Esophagus (tissue), 2 donors: ENCODE measurements around the gene INHA. TPM values are rescaled to one million over a fixed set of nuclear protein-coding genes. Genes with fewer than 3 reads are reported as not detected.
A peak's percentile ranks its signal among the peaks of the same experiment; 100 is the strongest.

Experiments used
- H3K27ac ChIP-seq, 2 donors: one replicate each; pipeline ENCODE4 v1.5.1; 2013; ENCODE audit warnings: low read depth in 2 of 2, mild to moderate bottlenecking in 2 of 2, inconsistent platforms in 1 of 2, low read length in 1 of 2, moderate library complexity in 1 of 2
- H3K27me3 ChIP-seq, 2 donors: one replicate each; pipeline ENCODE4 v1.6.1; 2013; ENCODE audit warnings: low read length in 2 of 2, control low read depth in 1 of 2, mild to moderate bottlenecking in 1 of 2; ENCODE audit not compliant: insufficient read depth in 2 of 2, control insufficient read depth in 1 of 2
- H3K36me3 ChIP-seq, 2 donors: one replicate each; pipeline ENCODE4 v1.6.1; 2013; ENCODE audit warnings: low read length in 1 of 2; ENCODE audit not compliant: control insufficient read depth in 2 of 2, insufficient read depth in 2 of 2
- H3K4me1 ChIP-seq, 2 donors: one replicate each; pipeline ENCODE4 v1.6.1; 2013; ENCODE audit warnings: low read length in 1 of 2; ENCODE audit not compliant: control insufficient read depth in 2 of 2, insufficient read depth in 2 of 2
- H3K4me3 ChIP-seq, 2 donors: one replicate each; pipeline ENCODE4 v1.5.1; 2013; ENCODE audit warnings: low read length in 2 of 2, mild to moderate bottlenecking in 2 of 2, low read depth in 1 of 2, moderate library complexity in 1 of 2
- H3K9me3 ChIP-seq, 2 donors: one replicate each; pipeline ENCODE4 v1.6.1; 2013; ENCODE audit warnings: mild to moderate bottlenecking in 2 of 2, low read depth in 1 of 2, low read length in 1 of 2, moderate library complexity in 1 of 2; ENCODE audit not compliant: control insufficient read depth in 2 of 2, insufficient read depth in 1 of 2
- WGBS, 2 donors: extraction: QIAGEN DNeasy Blood & Tissue Kit; methylation state at CpG; one replicate each; pipeline ENCODE4 v1.1.7; 2013; 5-methylcytosine and 5-hydroxymethylcytosine counted together
- polyA plus RNA-seq, 2 donors: library from polyadenylated mRNA; stranded (reverse); fragments of 200-250 nt; gene quantifications; one replicate each; pipeline ENCODE4 v1.2.3, GENCODE V29; 2013
- donor health status: healthy with polysubstance abuse.
- donor health status: Bipolar disorder and iron deficiency.

Gene INHA
- polyA plus RNA-seq, 2 donors, result 0.24 to 0.71 TPM

GRCh38 chr2:219539926-219540678, 32.0 kb upstream of the INHA start:
- Histone ChIP-seq H3K27ac (no peak overlapping the region), H3K4me3 (no peak overlapping the region), H3K4me1 (peaks cover 0 to 15% of the 10 kb centered on the region in 2 donors), H3K36me3 (peaks cover 0 to 24% of the 10 kb centered on the region in 2 donors), H3K27me3 (no peaks in the 10 kb centered on the region), H3K9me3 (no peaks in the 10 kb centered on the region)
- 94 to 95% methylated on average over 46 of the region's 46 CpGs for WGBS, 2 donors

DNA sequence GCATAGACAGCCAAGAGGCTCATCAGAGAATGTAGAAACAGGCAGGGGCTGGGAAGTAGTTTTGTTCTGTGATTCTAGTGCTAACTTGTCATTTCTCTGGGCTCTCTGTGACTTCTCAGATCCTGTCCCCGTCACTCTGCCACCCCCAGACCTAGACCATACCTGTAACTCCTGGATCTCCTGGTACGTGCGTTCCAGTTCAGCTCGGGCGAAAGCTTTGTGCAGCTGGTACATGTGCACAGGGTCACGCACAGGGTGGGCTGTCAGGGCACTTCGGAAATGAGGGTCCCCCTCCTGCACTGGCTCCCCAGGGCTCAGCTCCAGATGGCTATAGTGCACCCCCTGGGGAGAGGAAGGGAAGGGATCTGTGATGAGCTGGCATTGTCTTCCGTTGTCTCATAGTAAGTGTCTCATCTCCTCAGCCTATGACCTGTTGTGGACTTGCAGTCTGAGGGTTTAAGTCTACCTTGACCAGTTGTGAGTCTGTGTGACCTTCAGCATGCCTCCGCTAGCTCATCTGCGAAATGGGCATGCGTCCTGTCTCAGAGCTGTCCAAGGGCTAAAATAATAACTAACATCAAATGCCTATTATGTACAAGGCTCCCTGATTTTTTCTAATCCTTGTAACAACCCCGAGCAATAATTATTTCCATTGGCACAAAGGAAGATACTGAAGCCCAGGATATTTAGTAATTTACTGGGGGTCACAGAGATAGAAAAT, 31.2 kb upstream of the INHA start:
- Histone ChIP-seq H3K4me1 (peaks cover 0 to 15% of the 10 kb centered on the region in 2 donors), H3K27me3 (no peaks in the 10 kb centered on the region), H3K4me3 (no peak overlapping the region), H3K36me3 (peaks cover 0 to 24% of the 10 kb centered on the region in 2 donors), H3K9me3 (no peaks in the 10 kb centered on the region), H3K27ac (no peak overlapping the region)
- 86 to 89% methylated on average over 12 of the region's 12 CpGs for WGBS, 2 donors

DNA sequence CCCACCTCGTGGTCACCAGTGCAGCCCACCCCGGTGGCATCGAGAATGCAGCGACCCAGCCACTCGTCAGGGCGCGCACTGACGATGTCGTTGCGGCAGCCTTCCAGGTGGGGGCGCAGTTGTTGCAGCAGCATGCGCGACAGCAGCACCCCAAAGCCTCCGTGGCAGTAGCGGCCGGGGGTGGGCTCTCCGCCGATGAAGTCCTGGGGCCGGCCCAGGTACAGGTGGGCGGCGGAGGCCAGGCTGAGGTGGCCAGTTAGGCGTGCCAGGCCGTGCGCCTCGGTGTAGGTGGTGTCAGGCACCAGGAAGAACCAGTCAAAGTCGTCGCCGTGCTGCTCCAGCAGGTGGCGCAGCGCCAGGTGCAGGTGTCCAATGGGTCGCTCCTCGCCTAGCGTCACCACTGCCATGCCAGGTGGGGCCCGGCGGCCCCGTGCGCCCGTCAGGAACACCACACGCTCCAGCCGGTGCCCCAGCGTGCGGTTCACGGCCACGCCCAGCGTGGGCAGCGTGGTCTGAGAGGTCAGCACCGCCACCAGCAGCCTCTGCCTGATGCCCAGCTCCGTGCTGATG, 30.4 kb upstream of the INHA start:
- Histone ChIP-seq H3K4me1 (peaks cover 0 to 15% of the 10 kb centered on the region in 2 donors), H3K9me3 (no peaks in the 10 kb centered on the region), H3K36me3 (peaks cover 0 to 24% of the 10 kb centered on the region in 2 donors), H3K27me3 (no peaks in the 10 kb centered on the region), H3K27ac (peak overlapping the region in 1 of 2 donors; percentile 1), H3K4me3 (peak overlapping the region; percentile 17 to 41)
- 13 to 17% methylated on average over 44 to 48 of the region's 48 CpGs for WGBS, 2 donors

- H3K4me3 ChIP-seq, result peak overlapping the region; percentile 66 to 70
- H3K36me3 ChIP-seq, result peaks cover 0 to 24% of the 10 kb centered on the region in 2 donors
- H3K4me1 ChIP-seq, result peaks cover 0 to 15% of the 10 kb centered on the region in 2 donors
- peak overlapping the region; percentile 88 to 92 for H3K27ac ChIP-seq
- H3K9me3 ChIP-seq, result no peaks in the 10 kb centered on the region
- no peaks in the 10 kb centered on the region for H3K27me3 ChIP-seq
- WGBS, 2 donors, result 0 to 1% methylated on average over 61 to 66 of the region's 66 CpGs
These were observed 29.0 kb upstream of the INHA start for GRCh38 chr2:219542931-219543595.

DNA sequence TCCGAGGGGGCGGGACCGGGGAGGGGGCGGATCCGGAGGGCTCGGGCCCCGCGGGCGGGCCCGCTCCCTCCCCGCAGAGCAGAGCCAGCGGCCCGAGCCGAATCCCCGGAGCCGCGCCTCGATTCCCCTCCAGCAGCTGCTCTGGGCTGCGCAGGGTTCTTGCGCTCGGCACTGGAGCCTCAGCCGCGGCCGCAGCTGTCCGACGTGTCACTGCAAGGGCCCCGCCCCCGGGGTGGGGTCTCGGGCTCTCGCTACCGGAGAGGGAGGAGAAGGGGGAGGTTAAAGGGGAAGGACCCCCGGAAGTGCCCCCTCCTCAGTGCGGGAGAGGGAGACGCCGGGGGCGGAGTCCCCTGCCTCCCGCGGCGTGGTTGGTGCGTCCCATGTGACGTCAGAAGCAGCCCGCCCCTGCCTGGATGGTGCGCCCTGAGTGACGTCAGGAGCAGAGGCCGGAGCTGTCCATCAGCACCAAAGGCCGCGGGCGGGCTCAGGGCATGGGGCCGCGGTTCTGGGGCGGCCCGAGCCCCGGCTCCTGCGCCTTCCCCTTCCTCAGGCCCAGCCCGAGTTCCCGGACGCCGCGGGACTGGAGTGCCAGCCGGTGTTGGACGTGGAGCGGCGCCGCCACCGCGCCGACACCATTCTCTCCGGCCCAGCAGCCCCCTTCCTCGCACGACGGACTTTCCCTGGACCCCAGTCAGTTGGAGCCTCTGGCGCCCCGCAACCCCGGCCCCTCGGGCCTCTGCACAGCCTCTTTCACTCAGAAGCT, 28.3 kb upstream of the INHA start, which contains the start of the genes CHPF and TMEM198:
CHPF (minus strand) TSS at position 214 of the 763 bp plus-strand sequence. CDS start 271 bp downstream, outside the sequence.
TMEM198 (plus strand) TSS at position 433 of the 763 bp plus-strand sequence. CDS start 700 bp downstream, outside the sequence.
- peak within 1 kb of the TSS; percentile 66 to 70 for H3K4me3 ChIP-seq
- H3K9me3 ChIP-seq, result no peaks in the 10 kb centered on the region
- 1% methylated on average over 66 to 75 of the region's 75 CpGs for WGBS, 2 donors
- H3K4me1 ChIP-seq, result peaks cover 0 to 15% of the 10 kb centered on the region in 2 donors
- H3K27me3 ChIP-seq, result no peaks in the 10 kb centered on the region
- H3K27ac ChIP-seq, result peak within 1 kb of the TSS; percentile 88 to 92
- H3K36me3 ChIP-seq, result peaks cover 0 to 22% of the 10 kb centered on the region in 2 donors

- peaks cover 0 to 14% of the 10 kb centered on the region in 2 donors for H3K36me3 ChIP-seq
- H3K9me3 ChIP-seq, result no peaks in the 10 kb centered on the region
- peaks cover 0 to 15% of the 10 kb centered on the region in 2 donors for H3K4me1 ChIP-seq
- peak overlapping the region in 1 of 2 donors; percentile 25 for H3K4me3 ChIP-seq
- 42 to 53% methylated on average over 9 of the region's 9 CpGs for WGBS, 2 donors
- no peaks in the 10 kb centered on the region for H3K27me3 ChIP-seq
- H3K27ac ChIP-seq, result no peak overlapping the region
These were observed 27.5 kb upstream of the INHA start for GRCh38 chr2:219544567-219544966.

- Histone ChIP-seq H3K4me1 (peaks cover 0 to 15% of the 10 kb centered on the region in 2 donors), H3K36me3 (peaks cover 0 to 6% of the 10 kb centered on the region in 2 donors), H3K27ac (no peak overlapping the region), H3K9me3 (no peaks in the 10 kb centered on the region), H3K4me3 (no peak overlapping the region), H3K27me3 (no peaks in the 10 kb centered on the region)
- 81 to 91% methylated on average over 3 of the region's 3 CpGs for WGBS, 2 donors
These were observed 26.7 kb upstream of the INHA start for GRCh38 chr2:219545295-219545942.

GRCh38 chr2:219545943-219546352, 26.2 kb upstream of the INHA start:
- 69 to 70% methylated on average over 4 of the region's 4 CpGs for WGBS, 2 donors
- H3K4me1 ChIP-seq, result peaks cover 0 to 15% of the 10 kb centered on the region in 2 donors
- no peaks in the 10 kb centered on the region for H3K9me3 ChIP-seq
- no peaks in the 10 kb centered on the region for H3K27me3 ChIP-seq
- peaks cover 0 to 4% of the 10 kb centered on the region in 2 donors for H3K36me3 ChIP-seq
- no peak overlapping the region for H3K27ac ChIP-seq
- H3K4me3 ChIP-seq, result no peak overlapping the region
